ENCODE results near the gene EPRS1.
"Not testable (repeated sequence)": the region's sequence is repeated elsewhere in the genome, so short reads cannot be mapped to it uniquely, and the experiment has no call there.

Gene EPRS1

DNA sequence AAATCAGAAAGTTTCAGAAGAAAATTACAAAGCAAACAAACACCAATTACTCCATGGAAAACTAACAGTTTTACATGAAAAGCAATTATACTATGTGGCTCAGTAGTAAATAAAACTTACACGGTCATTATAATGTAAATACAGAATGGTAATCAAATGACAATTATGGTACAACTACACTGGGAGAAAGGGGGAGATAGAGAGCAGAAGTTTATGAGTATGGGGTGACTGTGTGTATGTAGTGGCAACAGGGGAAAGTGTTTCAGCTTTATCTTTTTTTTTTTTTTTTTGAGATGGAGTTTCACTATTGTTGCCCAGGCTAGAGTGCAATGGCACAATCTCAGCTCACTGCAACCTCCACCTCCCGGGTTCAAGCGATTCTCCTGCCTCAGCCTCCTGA is 8.5 kb downstream of the EPRS1 start:
- DNase-seq = not testable (repeated sequence)

GRCh38 chr1:220032911-220033310 is 13.4 kb downstream of the EPRS1 start:
- DNase-seq = no peak

DNA sequence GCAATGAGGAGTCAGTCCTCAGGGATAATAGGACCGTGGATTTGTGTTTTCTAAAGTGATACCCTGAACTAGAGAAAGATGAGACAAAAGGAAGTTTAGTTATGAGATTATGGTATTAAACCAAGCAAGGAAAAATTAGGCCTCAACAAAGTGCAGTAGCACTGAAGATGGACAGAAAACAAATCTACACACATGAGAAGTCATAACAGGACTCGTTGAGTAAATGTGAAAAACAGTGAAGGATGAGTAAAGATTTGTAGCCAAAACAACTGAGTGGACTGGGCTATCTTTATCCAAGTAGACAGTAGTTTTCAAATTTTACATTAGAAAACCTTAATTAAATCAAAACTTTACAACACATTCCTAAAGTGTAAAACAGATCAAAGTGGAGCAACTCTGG is 15.0 kb downstream of the EPRS1 start:
- DNase-seq = no peak

- DNase-seq = no peak
These were observed 17.9 kb downstream of the EPRS1 start for GRCh38 chr1:220028346-220028895.

GRCh38 chr1:220019071-220019470 is 27.2 kb downstream of the EPRS1 start:
- no peak for DNase-seq

DNA sequence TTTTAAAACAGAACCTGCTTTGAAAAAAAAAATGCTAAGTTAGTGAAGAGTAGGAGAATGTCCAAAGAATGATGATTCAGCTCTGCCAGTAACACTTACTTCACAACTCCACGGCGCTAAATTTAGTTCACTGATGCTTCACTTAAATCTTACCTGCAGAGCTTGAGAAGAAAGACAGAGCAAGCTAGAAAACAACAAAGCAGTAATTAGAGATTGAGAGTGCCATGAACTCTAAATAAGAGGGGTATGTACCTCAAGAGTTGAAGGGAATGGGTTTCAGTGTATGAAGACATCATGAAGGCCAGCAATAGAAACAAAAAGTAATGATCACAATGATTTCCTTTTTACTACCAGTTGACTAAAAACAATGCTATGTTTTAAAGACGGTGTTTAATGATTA is 32.8 kb downstream of the EPRS1 start:
- DNase-seq = no peak

GRCh38 chr1:220012259-220012658 is 34.0 kb downstream of the EPRS1 start:
- DNase-seq = no peak

DNA sequence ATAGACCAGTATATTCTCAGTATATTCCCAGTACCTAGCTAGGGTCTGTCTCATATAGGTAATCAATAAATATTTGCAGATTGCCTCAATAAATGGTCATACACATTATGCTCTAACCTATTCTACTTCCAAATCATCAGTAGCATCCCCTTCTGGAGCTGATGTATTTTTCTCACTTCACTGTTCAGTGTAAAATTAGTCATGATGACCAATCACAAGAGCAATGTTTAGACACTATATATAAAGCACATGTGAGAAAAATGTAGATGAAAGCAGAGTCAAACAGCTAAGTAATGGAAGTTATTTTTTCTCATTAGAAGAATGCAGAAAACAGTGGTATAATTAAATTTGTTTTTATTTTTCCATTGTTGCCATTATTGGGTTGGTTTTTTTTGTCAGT is 34.7 kb downstream of the EPRS1 start:
- DNase-seq = no peak

DNA sequence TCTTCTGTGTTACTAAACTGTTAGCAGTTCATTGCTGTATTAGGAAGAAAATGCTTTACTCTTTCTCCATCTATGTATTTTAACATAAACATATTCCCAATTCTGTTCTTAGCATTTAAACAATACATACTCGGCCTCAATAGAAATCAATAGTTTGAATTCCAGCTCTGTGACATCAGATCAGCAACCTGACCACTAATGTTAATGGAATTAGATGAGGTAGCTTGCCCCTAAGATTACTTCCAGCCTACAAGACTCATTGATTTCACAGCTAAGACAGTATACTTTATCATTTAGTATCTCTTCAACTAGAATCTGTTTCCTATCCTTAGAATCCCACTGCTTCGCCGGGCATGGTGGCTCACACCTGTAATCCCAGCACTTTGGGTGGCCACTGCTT is 38.9 kb downstream of the EPRS1 start:
- DNase-seq = no peak

GRCh38 chr1:220005489-220005888 is 40.8 kb downstream of the EPRS1 start:
- no peak for DNase-seq

DNA sequence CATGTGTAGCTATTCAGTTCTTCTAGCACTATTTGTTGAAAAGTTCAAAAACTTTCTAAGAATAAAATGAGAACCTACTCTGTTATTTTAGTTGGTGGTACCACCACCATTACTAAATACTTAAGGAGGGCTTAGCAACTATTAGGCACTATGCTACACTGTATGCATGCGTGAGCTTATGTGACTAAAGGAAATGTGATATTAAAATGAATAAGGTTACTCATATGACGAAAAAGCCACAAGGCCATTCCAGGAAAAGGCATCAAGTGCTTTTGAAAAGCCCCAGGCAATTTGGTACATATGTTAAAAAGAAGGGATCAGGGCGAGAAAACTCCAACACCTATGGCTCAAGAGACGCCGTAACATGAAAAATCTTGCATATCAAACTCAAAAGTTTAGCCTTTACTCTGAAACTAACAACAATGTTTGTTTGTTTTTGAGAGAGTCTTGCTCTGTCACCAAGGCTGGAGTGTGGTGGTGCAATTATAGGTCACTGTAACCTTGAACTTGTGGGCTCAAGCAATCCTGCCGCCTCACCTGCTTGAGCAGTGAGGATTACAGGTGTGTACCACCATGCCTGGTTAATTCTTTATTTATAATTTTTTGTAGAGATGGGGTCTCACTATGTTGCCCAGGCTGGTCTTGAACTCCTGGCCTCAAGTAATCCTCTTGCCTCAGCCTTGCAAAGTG is 42.5 kb downstream of the EPRS1 start:
- no peak for DNase-seq

- no peak for DNase-seq
These were observed 43.3 kb downstream of the EPRS1 start for GRCh38 chr1:220003015-220003414.

DNA sequence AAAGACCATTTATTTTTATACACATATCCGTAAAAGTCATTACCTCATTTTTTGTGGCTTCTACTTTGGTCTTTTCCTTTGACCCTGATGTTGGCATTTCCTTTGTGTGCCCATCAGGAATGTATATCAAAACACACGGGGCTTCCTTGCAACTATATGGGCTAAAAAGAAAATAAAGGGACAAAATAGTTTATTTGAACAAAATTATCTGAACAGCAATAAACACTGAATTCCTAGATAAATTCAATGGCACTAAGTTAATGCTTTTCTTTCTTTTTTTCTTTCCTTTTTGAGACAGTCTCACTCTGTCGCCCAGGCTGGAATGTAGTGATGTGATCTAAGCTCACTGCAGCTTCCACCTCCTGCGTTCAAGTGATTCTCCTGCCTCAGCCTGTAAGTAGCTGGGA is 45.2 kb downstream of the EPRS1 start:
- DNase-seq = no peak

GRCh38 chr1:219999821-220000220 is 46.5 kb downstream of the EPRS1 start:
- DNase-seq = no peak

Measured in NCI-H774 (cell line).